Muscle of leg (tissue), 11 donors: ENCODE data around the gene OCIAD1. TPM values are rescaled to one million over a fixed set of nuclear protein-coding genes. Genes with fewer than 3 reads are reported as not detected.
"Not testable (repeated sequence)": the region's sequence is repeated elsewhere in the genome, so short reads cannot be mapped to it uniquely, and the experiment has no call there.

Experiments used
- DNase-seq: peaks from one replicate; pipeline ENCODE4 v3.0.0; 2013
- H3K27ac ChIP-seq: one replicate; pipeline ENCODE4 v1.5.1; 2013; ENCODE audit warnings: mild to moderate bottlenecking, low read length, control low read depth
- H3K27me3 ChIP-seq: one replicate; pipeline ENCODE4 v1.6.1; 2013; ENCODE audit warnings: low read length; ENCODE audit not compliant: control insufficient read depth, insufficient read depth
- H3K36me3 ChIP-seq: one replicate; pipeline ENCODE4 v1.6.1; 2013; ENCODE audit warnings: low read length; ENCODE audit not compliant: control insufficient read depth, insufficient read depth
- H3K4me1 ChIP-seq: one replicate; pipeline ENCODE4 v1.6.1; 2013; ENCODE audit warnings: low read length; ENCODE audit not compliant: control insufficient read depth, insufficient read depth
- H3K4me3 ChIP-seq: one replicate; pipeline ENCODE4 v1.5.1; 2013; ENCODE audit warnings: low read length, control low read depth
- H3K9me3 ChIP-seq: replicated peaks from 2 replicates; pipeline ENCODE4 v1.6.1; 2013; ENCODE audit warnings: low read depth, low read length; ENCODE audit not compliant: control insufficient read depth
- WGBS: methylation state at CpG from one replicate; pipeline ENCODE4 v1.1.5; 2013; ENCODE audit warnings: missing lambda C conversion rate; ENCODE audit not compliant: insufficient coverage; 5-methylcytosine and 5-hydroxymethylcytosine counted together
- polyA plus RNA-seq, 8 donors: library from polyadenylated mRNA; unstranded; fragments of 120-200 nt; gene quantifications; one replicate each; pipeline versions ENCODE4 v1.2.1 to v1.2.3, GENCODE V29; 2013; ENCODE audit warnings: inconsistent platforms in 1 of 8, low replicate concordance in 1 of 8; ENCODE audit not compliant: insufficient read length in 8 of 8, insufficient read depth in 1 of 8
- total RNA-seq: library from RNA; stranded (reverse); fragments of 120-200 nt; gene quantifications from one replicate; pipeline ENCODE4 v1.2.4, GENCODE V29; 2013

OCIAD1 gene
- total and polyA plus RNA-seq, 9 donors = 158 to 236 (median 195) TPM

- Histone ChIP-seq H3K4me1 (no peaks in the 10 kb centered on the region), H3K36me3 (no peaks in the 10 kb centered on the region), H3K27ac (no peak overlapping the region), H3K4me3 (no peak overlapping the region), H3K9me3 (no peaks in the 10 kb centered on the region), H3K27me3 (no peaks in the 10 kb centered on the region)
- no peak for DNase-seq
- no CpG with 5 or more reads among the region's 1 CpG for WGBS
Measured at GRCh38 chr4:48877827-48878535, 47.1 kb downstream of the OCIAD1 start.

GRCh38 chr4:48879561-48880442 lies 48.9 kb downstream of the OCIAD1 start:
- Histone ChIP-seq H3K4me3 (no peak overlapping the region), H3K9me3 (no peaks in the 10 kb centered on the region), H3K27me3 (no peaks in the 10 kb centered on the region), H3K36me3 (no peaks in the 10 kb centered on the region), H3K4me1 (no peaks in the 10 kb centered on the region), H3K27ac (no peak overlapping the region)
- DNase-seq = no peak
- WGBS = 57% methylated on average over 3 of the region's 9 CpGs

DNA sequence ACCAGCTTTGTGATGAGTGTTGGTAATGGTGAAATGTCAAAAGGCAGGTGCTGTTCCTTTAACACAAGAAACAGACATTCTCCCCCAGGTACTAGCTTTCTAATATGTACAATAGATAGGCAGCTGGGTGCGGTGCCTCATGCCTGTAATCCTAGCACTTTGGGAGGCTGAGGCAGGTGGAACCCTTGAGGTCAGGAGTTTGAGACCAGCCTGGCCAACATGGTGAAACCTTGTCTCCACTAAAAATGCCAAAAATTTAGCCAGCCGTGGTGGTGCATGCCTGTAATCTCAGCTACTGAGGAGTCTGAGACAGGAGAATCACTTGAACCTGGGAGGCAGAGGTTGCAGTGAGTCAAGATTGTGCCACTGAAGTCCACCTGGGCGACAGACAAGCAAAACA lies 50.8 kb downstream of the OCIAD1 start:
- H3K9me3 ChIP-seq, H3K4me3 ChIP-seq, H3K27me3 ChIP-seq, DNase-seq, H3K4me1 ChIP-seq, H3K27ac ChIP-seq, H3K36me3 ChIP-seq: not testable (repeated sequence)
- 60% methylated on average over 1 of the region's 3 CpGs for WGBS

DNA sequence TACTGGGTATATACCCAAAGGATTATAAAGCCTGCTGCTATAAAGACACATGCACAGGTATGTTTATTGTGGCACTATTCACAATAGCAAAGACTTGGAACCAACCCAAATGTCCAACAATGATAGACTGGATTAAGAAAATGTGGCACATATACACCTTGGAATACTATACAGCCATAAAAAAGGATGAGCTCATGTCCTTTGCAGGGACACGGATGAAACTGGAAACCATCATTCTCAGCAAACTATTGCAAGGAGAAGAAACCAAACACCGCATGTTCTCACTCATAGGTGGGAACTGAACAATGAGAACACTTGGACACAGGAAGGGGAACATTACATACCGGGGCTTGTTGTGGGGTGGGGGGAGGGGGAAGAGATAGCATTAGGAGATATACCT lies 58.9 kb downstream of the OCIAD1 start:
- DNase-seq, H3K4me1 ChIP-seq, H3K36me3 ChIP-seq, H3K4me3 ChIP-seq, H3K9me3 ChIP-seq, H3K27ac ChIP-seq, H3K27me3 ChIP-seq: not testable (repeated sequence)
- WGBS = 100% methylated on average over 1 of the region's 3 CpGs

- no peak overlapping the region for H3K27ac ChIP-seq
- H3K36me3 ChIP-seq = peaks cover 4% of the 10 kb centered on the region
- no peak overlapping the region for H3K4me3 ChIP-seq
- DNase-seq = no peak
- no peaks in the 10 kb centered on the region for H3K4me1 ChIP-seq
- no peaks in the 10 kb centered on the region for H3K27me3 ChIP-seq
- no peaks in the 10 kb centered on the region for H3K9me3 ChIP-seq
Measured at GRCh38 chr4:48891028-48891619, 60.2 kb downstream of the OCIAD1 start.

DNA sequence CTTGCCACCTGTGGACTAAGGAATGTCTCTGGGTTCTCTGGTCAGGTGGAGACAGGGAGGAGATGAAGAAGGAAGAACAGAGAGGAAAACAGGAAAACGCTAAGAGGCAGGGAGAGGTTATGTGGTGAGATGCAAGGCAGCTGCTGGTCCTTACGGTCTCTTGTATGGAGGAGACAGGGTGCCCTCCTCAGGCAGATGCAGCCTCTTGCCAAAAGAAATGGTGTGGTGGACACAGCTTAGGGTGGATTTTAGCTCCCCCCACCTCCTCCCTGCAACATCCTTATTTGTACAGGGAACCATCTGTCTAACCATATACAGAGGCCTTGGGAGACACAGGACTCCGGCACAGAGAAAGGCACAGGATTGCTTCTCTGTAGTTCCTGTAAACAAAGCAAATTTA lies 66.0 kb downstream of the OCIAD1 start:
- no peak overlapping the region for H3K27ac ChIP-seq
- H3K36me3 ChIP-seq = peaks cover 8% of the 10 kb centered on the region
- no peaks in the 10 kb centered on the region for H3K4me1 ChIP-seq
- H3K27me3 ChIP-seq = no peaks in the 10 kb centered on the region
- no peaks in the 10 kb centered on the region for H3K9me3 ChIP-seq
- WGBS = 86% methylated on average over 1 of the region's 3 CpGs
- no peak for DNase-seq
- H3K4me3 ChIP-seq = no peak overlapping the region

DNA sequence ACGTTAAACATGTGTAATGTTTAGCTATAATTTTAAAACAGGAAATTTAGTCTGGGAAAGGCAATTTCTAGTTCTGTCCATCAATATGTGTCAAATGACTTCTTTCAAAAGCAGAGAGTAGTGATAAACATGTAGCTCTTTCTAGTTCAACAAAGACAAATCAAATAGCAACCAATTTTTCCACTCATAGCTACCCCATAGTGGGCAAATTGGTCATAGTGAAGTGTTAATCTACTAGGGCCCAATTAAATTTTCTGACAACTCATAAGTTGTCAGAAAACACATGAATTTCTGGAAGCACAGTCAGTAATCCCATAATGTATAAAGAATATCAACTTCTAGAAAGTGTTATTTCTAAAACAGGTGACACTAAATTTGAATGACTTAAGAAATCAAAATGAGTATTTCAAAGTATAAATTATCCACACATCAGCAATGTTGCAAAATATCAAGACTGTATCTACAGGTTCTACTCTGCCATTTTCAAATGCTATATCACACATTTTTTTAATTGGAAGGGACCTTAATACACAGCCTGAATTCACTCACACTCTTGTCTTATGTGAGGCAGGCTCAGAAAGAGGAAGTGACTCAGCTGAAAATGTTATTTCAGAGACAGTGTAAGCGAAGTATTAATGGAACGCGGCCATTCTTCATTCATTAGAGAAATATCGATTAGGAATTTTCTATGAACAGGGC lies 68.0 kb downstream of the OCIAD1 start:
- DNase-seq = no peak
- Histone ChIP-seq H3K27me3 (no peaks in the 10 kb centered on the region), H3K4me1 (no peaks in the 10 kb centered on the region), H3K4me3 (no peak overlapping the region), H3K27ac (no peak overlapping the region), H3K9me3 (no peaks in the 10 kb centered on the region), H3K36me3 (peaks cover 4% of the 10 kb centered on the region)
- WGBS = no CpG with 5 or more reads among the region's 5 CpGs

GRCh38 chr4:48899432-48899749 lies 68.5 kb downstream of the OCIAD1 start:
- no peaks in the 10 kb centered on the region for H3K9me3 ChIP-seq
- H3K36me3 ChIP-seq = peaks cover 4% of the 10 kb centered on the region
- H3K27ac ChIP-seq = no peak overlapping the region
- H3K27me3 ChIP-seq = no peaks in the 10 kb centered on the region
- no peak for DNase-seq
- WGBS = no CpG with 5 or more reads among the region's 1 CpG
- H3K4me3 ChIP-seq = no peak overlapping the region
- no peaks in the 10 kb centered on the region for H3K4me1 ChIP-seq

GRCh38 chr4:48899950-48900349 lies 69.1 kb downstream of the OCIAD1 start:
- peaks cover 4% of the 10 kb centered on the region for H3K36me3 ChIP-seq
- no peaks in the 10 kb centered on the region for H3K4me1 ChIP-seq
- no peak overlapping the region for H3K27ac ChIP-seq
- DNase-seq = no peak
- H3K9me3 ChIP-seq = no peaks in the 10 kb centered on the region
- H3K4me3 ChIP-seq = no peak overlapping the region
- no peaks in the 10 kb centered on the region for H3K27me3 ChIP-seq
- WGBS = 82% methylated on average over 2 of the region's 4 CpGs

DNA sequence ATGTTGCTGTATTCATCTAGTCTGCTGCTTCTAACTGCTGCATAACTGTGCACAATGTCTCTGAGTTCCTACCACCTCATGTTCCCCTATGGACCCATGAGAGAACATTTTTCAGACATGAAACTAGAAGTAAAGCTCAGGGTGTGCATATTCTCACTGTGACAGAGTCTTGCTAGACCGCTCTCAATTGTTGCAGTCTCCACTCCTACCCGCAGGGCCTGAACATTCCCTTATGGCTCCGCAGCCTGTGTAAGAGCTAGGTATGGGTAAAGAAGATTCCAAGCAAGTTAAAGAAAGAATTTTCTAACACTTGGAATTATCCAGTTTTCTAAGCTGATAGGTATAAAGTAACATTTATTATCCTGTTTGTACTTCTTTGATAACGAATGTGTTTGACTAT lies 70.3 kb downstream of the OCIAD1 start:
- WGBS = no CpG with 5 or more reads among the region's 4 CpGs
- no peak overlapping the region for H3K27ac ChIP-seq
- H3K4me1 ChIP-seq = peaks cover 6% of the 10 kb centered on the region
- no peak for DNase-seq
- no peak overlapping the region for H3K4me3 ChIP-seq
- no peaks in the 10 kb centered on the region for H3K27me3 ChIP-seq
- no peaks in the 10 kb centered on the region for H3K9me3 ChIP-seq
- H3K36me3 ChIP-seq = peaks cover 4% of the 10 kb centered on the region
